Glutamatergic neuron (in vitro differentiated cells): ENCODE data around the gene SLC25A18. TPM values are rescaled to one million over a fixed set of nuclear protein-coding genes. Genes with fewer than 3 reads are reported as not detected.
A peak's percentile ranks its signal among the peaks of the same experiment; 100 is the strongest.
"Not testable (repeated sequence)": the region's sequence is repeated elsewhere in the genome, so short reads cannot be mapped to it uniquely, and the experiment has no call there.

Experiments
- DNase-seq: peaks from one replicate; pipeline ENCODE4 v3.0.0; 2022
- H3K27ac Mint-ChIP-seq: one replicate; pipeline ENCODE4 v1.8.0; 2020; ENCODE audit warnings: mild to moderate bottlenecking, mixed read lengths, inconsistent platforms; ENCODE audit not compliant: unreplicated experiment
- H3K27me3 Mint-ChIP-seq: one replicate; pipeline ENCODE4 v1.8.0; 2020; ENCODE audit warnings: mild to moderate bottlenecking, moderate library complexity, mixed read lengths, inconsistent platforms; ENCODE audit not compliant: unreplicated experiment
- H3K36me3 Mint-ChIP-seq: one replicate; pipeline ENCODE4 v1.8.0; 2020; ENCODE audit warnings: mild to moderate bottlenecking, mixed read lengths, inconsistent platforms; ENCODE audit not compliant: unreplicated experiment
- H3K4me1 Mint-ChIP-seq: one replicate; pipeline ENCODE4 v1.8.0; 2020; ENCODE audit warnings: mild to moderate bottlenecking, low read depth, mixed read lengths, inconsistent platforms; ENCODE audit not compliant: unreplicated experiment
- H3K4me3 Mint-ChIP-seq: one replicate; pipeline ENCODE4 v1.8.0; 2020; ENCODE audit warnings: mild to moderate bottlenecking, mixed read lengths, inconsistent platforms; ENCODE audit not compliant: unreplicated experiment
- H3K9me3 Mint-ChIP-seq: one replicate; pipeline ENCODE4 v1.8.0; 2020; ENCODE audit warnings: mild to moderate bottlenecking, moderate library complexity, mixed read lengths, inconsistent platforms; ENCODE audit not compliant: unreplicated experiment
- total RNA-seq: library from RNA; stranded (reverse); fragmentation: NEBNext Ultra II Directional; extraction: Animal tissue kit (Norgen Biotek cat#: 25700); gene quantifications from one replicate; pipeline ENCODE4 v1.2.1, GENCODE V29; 2021; ENCODE audit not compliant: unreplicated experiment
- TF ChIP-seq, protein P1 (sequence below): fragments of 200-600 bp; sonication (generic); IDR thresholded peaks from one replicate; pipeline ENCODE4 v1.5.0; 2021; ENCODE audit not compliant: partially characterized antibody, unreplicated experiment

The SLC25A18 gene
- total RNA-seq, 1 donor from 2014 or later: 6.4 TPM

DNA sequence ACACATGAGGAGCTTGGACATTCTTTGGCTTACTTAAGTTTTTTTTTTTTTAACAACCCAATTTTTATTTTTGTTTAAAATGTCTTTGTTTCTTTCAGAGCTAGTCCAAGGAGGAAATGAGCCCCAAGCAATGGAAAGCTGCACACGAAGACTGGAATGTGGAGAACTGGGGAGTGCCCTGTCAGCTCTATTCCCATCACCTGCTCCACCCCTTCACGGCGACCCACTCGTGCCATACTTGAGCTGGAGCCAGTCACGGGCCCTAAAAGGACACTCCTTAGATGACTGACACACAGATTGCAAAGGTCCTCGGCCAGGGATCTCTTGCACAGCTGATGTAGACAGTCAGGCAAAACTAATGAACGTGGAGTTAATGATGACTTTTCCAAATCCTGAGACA, 10.6 kb upstream of the SLC25A18 start:
- H3K9me3 Mint-ChIP-seq: peaks cover 18% of the 10 kb centered on the region
- TF ChIP-seq, protein P1, sequence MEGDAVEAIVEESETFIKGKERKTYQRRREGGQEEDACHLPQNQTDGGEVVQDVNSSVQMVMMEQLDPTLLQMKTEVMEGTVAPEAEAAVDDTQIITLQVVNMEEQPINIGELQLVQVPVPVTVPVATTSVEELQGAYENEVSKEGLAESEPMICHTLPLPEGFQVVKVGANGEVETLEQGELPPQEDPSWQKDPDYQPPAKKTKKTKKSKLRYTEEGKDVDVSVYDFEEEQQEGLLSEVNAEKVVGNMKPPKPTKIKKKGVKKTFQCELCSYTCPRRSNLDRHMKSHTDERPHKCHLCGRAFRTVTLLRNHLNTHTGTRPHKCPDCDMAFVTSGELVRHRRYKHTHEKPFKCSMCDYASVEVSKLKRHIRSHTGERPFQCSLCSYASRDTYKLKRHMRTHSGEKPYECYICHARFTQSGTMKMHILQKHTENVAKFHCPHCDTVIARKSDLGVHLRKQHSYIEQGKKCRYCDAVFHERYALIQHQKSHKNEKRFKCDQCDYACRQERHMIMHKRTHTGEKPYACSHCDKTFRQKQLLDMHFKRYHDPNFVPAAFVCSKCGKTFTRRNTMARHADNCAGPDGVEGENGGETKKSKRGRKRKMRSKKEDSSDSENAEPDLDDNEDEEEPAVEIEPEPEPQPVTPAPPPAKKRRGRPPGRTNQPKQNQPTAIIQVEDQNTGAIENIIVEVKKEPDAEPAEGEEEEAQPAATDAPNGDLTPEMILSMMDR: no peak
- H3K4me1 Mint-ChIP-seq: peaks cover 4% of the 10 kb centered on the region
- DNase-seq: no peak
- H3K4me3 Mint-ChIP-seq: no peak overlapping the region
- peaks cover 5% of the 10 kb centered on the region for H3K36me3 Mint-ChIP-seq
- H3K27ac Mint-ChIP-seq: peak overlapping the region; percentile 11
- peaks cover 15% of the 10 kb centered on the region for H3K27me3 Mint-ChIP-seq

DNA sequence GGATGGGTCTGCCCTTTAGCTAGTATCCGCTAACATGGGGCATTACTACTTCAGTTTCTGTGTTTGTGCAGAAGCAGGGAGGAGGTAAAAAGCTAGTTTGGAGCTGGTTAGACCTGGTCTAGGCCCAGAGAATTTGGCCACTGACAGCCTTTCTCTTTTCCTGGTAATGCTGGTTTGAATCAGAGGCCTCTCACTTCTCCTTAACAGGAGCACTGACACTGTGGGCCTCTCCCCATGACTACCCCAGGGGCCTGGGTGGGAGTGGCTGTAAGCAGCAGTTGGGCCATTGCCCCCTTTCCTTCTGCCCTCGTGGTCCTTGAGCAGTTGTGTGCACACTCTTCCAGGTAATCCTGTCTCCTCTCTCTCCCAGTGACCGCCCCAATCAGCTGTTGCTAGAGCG, 8.5 kb upstream of the SLC25A18 start:
- Mint-ChIP-seq H3K27me3 (peaks cover 15% of the 10 kb centered on the region), H3K36me3 (peaks cover 11% of the 10 kb centered on the region), H3K27ac (peak overlapping the region; percentile 22)

DNA sequence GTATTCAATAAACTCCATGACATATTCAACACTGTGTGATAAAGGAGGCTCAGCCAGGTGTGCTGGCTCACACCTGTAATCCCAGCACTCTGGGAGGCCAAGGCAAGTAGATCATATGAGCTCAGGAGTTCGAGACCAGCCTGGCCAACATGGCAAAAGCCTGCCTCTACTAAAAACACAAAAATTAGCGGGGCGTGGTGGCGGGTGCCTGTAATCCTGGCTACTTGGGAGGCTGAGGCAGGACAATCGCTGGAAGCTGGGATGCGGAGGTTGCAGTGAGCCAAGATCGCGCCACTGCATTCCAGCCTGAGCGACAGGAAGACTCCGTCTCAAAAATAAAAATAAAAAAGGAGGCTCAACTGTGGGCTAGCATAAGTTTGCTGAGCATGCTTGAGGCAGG, 4.1 kb upstream of the SLC25A18 start:
- H3K27me3 Mint-ChIP-seq: peaks cover 25% of the 10 kb centered on the region
- H3K27ac Mint-ChIP-seq: peak overlapping the region; percentile 48
- H3K4me1 Mint-ChIP-seq: peaks cover 21% of the 10 kb centered on the region
- TF ChIP-seq, protein P1: no peak
- DNase-seq: no peak
- peaks cover 11% of the 10 kb centered on the region for H3K36me3 Mint-ChIP-seq
- H3K9me3 Mint-ChIP-seq: peaks cover 46% of the 10 kb centered on the region
- no peak overlapping the region for H3K4me3 Mint-ChIP-seq

More for the DNA sequence above, 8.5 kb upstream of the SLC25A18 start:
- H3K4me3 Mint-ChIP-seq: no peak overlapping the region
- H3K9me3 Mint-ChIP-seq: peaks cover 26% of the 10 kb centered on the region
- H3K4me1 Mint-ChIP-seq: peaks cover 4% of the 10 kb centered on the region
- TF ChIP-seq, protein P1: no peak
- no peak for DNase-seq

DNA sequence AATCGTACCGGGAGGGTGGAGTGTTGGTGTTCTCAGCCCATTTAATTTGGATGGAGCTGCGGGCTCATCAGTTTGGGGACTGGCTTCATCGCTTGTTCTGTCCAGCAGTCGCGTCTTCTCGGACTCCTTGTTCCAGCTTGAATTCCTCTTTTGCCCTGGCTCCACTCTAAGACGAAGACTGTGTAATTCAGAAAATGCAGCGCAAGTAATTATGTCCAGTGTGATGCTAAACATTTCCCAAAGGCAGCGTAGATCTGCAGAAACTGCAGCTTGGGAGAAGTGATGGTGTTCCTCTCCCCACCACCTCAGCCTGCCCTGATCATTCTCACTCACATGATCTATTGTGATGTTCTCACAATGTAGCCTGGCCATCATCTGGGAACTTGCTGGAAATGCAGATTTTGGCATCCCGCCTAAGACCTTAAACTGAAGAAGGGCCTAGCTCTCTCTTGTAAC, 666 bp downstream of the SLC25A18 start:
- Mint-ChIP-seq H3K27ac (peak overlapping the region; percentile 82), H3K4me3 (no peak overlapping the region), H3K4me1 (peaks cover 20% of the 10 kb centered on the region), H3K36me3 (peaks cover 2% of the 10 kb centered on the region), H3K27me3 (peaks cover 27% of the 10 kb centered on the region), H3K9me3 (peaks cover 42% of the 10 kb centered on the region)
- DNase-seq: no peak
- TF ChIP-seq, protein P1: no peak

DNA sequence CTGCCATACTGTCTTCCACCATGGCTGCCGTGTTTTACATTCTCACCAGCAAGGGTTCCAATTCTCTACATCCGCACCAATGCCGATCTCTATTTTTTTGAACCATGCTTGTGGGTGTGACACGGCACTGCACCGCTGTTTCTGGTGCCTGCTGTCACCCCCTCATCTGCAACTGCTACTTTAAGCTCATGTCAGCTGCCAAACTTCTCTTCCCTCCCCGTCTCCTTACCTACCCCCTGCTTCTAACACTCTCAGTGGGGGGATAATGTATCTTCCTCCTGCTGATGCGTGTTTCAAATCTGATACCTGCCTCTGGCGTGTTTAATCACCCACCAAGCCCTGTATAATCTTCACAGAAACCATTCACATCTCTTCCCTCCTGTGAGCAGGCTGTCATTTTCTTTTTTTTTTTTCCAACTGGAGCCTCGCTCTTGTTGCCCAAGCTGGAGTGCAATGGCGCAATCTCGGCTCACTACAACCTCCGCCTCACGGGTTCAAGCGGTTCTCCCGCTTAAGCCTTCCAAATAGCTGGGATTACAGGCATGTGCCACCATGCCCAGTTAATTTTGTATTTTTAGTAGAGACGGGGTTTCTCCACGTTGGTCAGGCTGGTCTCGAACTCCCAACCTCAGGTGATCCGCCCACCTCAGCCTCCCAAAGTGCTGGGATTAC, 2.9 kb downstream of the SLC25A18 start:
- peaks cover 35% of the 10 kb centered on the region for H3K9me3 Mint-ChIP-seq
- peaks cover 27% of the 10 kb centered on the region for H3K27me3 Mint-ChIP-seq
- not testable (repeated sequence) for H3K4me3 Mint-ChIP-seq, DNase-seq, H3K36me3 Mint-ChIP-seq
- H3K4me1 Mint-ChIP-seq: peaks cover 20% of the 10 kb centered on the region
- peak overlapping the region; percentile 21 for H3K27ac Mint-ChIP-seq
